GM21447 (cell line): ENCODE results near the gene SUN1.
"Not testable (repeated sequence)": the region's sequence is repeated elsewhere in the genome, so short reads cannot be mapped to it uniquely, and the experiment has no call there.

Experiments used
- ATAC-seq: cut with Tn5 transposase; IDR thresholded peaks from one replicate; pipeline ENCODE4 v1.9.1; 2021; ENCODE audit not compliant: unreplicated experiment

SUN1 gene

GRCh38 chr7:803796-804195 lies 28.5 kb upstream of the SUN1 start:
- not testable (repeated sequence) for ATAC-seq

- no peak for ATAC-seq
Measured at GRCh38 chr7:805261-805660, 27.0 kb upstream of the SUN1 start.

- no peak for ATAC-seq
Measured at GRCh38 chr7:815284-816216, 16.7 kb upstream of the SUN1 start.

- peak; percentile 78 for ATAC-seq
Measured at GRCh38 chr7:816300-816750, 16.0 kb upstream of the SUN1 start.

DNA sequence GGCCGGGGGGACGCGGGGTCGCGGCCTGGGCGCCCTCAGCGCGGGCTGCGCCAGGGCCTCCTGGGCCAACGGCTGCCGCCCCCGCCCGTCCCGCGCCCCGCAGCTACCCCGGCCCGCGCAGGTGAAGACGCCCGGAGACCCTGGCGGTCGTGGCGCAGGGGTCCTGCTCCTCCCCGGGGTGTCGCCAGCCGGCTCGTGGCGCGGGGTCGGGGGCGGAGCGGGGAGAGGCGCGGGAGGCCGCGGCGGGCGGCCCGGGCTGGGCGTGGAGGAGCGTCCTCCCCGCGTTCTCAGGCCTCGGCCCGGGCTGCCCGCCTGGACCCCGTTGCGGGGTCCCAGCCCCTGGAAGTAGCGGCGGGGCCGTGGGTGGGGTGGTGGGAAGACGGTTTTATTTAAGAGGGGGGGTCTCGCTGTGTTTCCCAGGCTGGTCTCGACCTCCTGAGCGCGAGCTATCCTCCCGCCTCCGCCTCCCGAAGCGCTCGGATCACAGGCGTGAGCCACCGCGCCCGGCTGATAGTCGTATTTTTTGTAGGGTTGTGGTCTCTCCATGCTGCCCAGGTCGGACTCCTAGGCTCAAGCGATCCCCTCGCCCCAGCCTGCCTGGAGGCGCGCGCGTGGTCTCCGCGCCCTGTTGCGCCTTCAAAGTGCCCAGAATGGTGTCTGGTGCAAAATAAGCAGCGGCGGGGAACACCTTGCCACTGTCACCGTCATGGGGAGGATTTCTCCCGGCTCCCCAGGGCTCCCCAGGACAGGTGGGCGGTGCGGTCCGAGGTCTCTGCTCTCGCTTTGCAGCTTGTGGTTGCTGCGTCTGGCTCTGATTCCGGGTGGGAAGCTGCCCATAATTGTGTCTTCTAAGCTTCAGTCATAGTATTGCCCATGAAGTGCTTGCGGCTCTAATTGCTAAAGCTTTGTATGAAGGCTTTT lies 15.3 kb upstream of the SUN1 start:
- ATAC-seq, result no peak

GRCh38 chr7:818031-818699 lies 14.1 kb upstream of the SUN1 start:
- ATAC-seq, result no peak

GRCh38 chr7:820341-820740 lies 11.9 kb upstream of the SUN1 start:
- no peak for ATAC-seq

DNA sequence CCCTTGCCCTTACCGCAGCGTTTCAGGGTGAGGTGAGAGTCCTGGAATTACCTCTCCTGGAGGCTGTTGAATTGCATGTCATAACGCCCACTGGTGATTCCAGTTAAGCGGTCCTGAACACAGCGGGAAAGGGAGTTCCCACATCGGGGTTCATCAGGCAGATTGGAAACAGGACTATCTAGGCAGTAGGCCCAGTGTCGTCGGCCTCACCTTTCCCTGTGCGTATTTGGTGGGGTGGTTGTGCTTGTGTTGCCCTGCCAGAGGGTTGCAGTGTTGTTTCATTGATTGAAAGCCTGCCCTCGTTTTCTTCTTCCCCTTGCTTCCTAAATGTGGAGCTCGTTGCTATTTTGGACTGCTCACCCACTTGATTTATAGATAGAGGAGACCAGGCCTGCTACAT lies 10.6 kb upstream of the SUN1 start:
- no peak for ATAC-seq

GRCh38 chr7:822692-823276 lies 9.5 kb upstream of the SUN1 start:
- no peak for ATAC-seq

- ATAC-seq, result no peak
Measured at GRCh38 chr7:823649-824048, 8.6 kb upstream of the SUN1 start.

DNA sequence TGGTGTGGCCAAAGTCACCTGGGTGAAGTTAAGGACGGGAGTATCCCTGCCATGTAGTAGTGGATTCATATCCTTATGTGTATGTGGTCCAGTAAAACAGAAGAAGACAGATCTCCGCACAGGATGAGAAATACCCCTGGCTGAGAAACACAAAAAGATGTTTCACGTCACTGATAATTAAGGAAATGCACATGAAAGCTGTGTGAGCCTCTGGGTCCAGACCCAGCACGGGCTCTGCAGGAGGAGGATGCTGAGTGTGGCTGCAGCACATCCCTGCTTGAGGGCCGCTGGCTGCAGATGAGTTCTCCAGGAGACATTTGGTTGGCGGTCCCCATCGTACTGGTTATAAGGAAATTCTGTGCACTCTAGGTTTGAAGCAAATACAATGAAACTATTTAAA lies 8.2 kb upstream of the SUN1 start:
- no peak for ATAC-seq

DNA sequence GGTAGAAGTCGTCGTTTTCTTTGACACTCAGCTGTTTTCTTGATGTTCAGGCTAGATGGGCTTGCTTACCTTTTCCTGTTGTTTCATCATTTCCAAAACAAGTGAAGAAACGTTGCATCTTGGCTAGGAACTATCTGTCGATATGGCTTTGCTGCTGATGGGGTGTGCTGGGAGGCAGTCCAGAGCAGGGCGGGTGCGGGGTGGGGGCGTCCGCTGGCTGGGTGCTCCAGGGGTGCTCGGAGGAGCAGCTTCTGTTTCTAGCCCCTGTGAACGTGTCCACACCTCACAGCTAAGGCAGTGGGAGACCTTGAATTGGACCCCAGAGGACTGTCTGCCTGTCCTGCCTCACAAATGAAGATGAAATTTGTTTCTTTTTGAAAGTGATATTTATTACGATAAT lies 7.6 kb upstream of the SUN1 start:
- ATAC-seq, result no peak

DNA sequence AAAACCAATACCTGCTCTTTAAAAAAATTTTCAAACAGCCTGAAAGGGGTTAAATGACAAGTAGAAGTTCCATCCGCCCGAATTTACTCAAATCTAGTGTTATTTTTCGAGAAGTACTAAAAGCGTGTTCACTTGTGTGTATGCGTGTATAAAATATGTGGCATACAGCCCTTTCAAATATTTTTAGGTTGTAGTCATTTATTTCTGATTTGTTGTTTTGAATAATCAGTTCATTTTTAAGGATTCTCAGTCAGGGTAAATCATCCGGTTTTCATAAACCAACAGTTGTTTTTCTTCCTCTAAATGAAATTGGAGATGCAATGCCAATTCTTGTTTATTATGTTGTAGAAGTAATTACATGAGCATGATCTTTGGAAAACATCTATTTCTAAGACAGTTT lies 6.9 kb upstream of the SUN1 start:
- ATAC-seq, result no peak

- ATAC-seq, result no peak
Measured at GRCh38 chr7:826230-826917, 5.9 kb upstream of the SUN1 start.

DNA sequence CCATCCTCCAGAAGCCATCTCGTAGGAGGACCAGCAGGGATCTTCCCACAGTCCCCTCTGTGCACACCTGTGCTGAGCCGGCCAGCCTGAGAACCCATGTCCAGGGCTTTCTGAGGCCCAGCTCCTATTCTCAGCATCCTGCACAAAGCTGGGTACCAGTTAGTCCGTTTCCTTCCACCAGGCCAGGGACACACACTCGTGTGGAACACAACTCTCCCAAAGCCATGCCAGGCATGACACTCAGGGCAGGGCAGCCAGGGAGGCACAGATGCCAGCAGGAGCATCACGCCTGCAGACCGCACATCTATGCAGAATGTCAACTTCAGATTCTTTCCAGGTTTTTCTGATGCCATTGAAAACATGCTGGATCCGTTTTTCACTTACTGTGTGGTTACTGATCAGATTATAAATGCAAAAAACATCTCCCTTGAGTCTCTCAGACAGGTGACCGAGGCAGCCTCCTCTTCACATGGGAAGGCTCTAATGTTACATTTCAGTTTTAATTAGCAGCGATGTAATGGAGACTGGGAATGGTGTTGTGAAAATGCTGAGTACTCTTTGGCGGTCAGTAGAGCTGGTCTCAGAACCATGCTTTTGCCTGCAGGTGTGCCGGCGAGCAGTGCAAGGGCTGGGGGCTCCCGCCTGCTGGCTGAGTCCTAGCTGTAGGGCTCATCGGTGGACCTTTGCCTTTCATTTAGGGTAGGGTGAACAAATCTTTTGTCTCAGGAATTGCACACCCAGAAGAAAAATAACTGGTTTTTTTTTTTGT lies 3.3 kb upstream of the SUN1 start:
- no peak for ATAC-seq

DNA sequence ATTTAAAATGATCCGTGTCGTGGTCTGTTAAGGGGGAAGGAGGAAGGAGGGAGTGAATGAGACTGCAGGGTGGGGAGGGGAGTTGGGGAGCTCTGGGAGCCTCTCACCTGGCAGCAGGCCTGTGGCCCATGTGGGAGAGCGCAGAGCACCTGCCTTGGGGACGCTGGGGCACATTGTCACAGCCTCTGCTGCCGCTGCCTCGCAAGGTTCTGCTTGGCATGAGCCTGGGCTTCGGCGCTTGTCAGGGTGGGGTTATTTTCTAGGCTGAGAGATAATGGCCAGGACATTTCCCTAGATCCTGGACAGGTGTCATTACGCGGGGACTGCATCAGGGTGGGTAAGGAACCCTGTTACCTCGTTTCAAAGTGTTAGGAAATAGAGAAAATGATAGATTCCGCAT lies 2.2 kb upstream of the SUN1 start:
- no peak for ATAC-seq

DNA sequence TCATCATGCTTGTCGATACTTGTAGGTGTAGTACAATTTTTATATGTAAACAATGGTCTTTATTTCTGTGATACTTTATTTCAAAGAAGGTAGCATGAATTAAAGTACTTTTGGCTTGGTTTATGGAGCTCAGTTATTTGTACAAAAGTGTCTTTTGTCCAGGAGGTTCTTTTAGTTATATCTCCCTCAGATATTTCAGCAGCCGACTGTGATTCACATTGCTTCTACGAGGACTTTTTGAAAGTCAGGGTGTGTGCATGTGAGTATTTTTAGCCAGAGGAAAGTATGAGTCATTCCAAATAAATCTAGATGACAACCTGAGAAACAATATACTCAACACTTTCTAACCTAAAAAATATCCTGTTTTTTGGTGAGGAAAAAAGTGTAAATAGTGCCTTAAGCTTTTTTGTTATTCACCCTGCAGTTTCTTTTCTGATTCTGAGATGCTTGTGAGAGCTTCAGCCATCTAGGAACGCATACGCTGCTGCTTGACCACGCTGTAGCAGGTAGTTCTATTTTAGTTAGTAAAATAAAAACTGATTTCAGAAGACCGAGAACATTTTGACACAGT lies 595 bp upstream of the SUN1 start:
- ATAC-seq, result peak; percentile 78

- ATAC-seq, result no peak
Measured at GRCh38 chr7:832968-833424, 720 bp downstream of the SUN1 start.

DNA sequence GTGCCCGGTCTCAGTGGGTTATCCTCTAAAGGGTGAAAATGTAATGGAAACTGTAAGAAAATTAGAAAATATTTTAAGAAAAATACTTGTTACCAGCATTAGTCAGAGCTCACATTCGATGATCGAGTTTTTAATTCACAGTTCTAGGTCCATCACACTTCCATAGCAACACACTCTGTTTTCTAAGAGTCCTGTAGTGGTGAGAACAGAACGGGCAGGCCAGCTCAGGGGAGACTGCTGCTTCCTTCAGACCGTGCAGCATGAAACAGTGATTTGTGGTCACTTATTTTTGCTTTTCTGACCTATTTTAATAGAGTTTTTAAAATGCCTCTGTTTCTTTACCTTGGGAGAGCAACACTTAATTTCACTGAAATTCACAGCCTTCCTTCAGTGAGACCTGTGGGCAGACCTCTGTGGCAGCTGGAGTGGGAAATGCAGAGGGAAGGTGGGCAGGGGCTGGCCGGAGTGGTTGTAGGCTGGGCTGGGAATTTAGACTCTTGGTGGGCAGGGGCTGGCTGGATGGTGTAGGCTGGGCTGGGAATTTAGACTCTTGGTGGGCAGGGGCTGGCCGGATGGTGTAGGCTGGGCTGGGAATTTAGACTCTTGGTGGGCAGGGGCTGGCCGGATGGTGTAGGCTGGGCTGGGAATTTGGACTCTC lies 1.5 kb downstream of the SUN1 start:
- ATAC-seq, result no peak
